Cardiac muscle cell (in vitro differentiated cells and primary cell): ENCODE data around the gene GAA. TPM values are rescaled to one million over a fixed set of nuclear protein-coding genes. Genes with fewer than 3 reads are reported as not detected.

Source experiments
- DNase-seq, 2 donors: peaks; one replicate each; pipeline versions ENCODE4 v3.0.0 to v3.0.0-alpha.2; 2010 to 2017; ENCODE audit warnings: low read depth in 1 of 2, low spot score in 1 of 2
- H3K27ac ChIP-seq: fragments of 200-600 bp; sonication (generic); 2 replicates; pipeline ENCODE4 v1.5.1; 2016
- H3K27me3 ChIP-seq: fragments of 200-600 bp; sonication (generic); 2 replicates; pipeline ENCODE4 v1.6.0; 2016; ENCODE audit warnings: control low read depth
- H3K36me3 ChIP-seq: fragments of 200-600 bp; sonication (generic); 2 replicates; pipeline ENCODE4 v1.5.1; 2016; ENCODE audit warnings: control low read depth
- H3K4me1 ChIP-seq: fragments of 200-600 bp; sonication (generic); 2 replicates; pipeline ENCODE4 v1.8.1; 2017; ENCODE audit warnings: low read depth, mild to moderate bottlenecking, mixed run types
- H3K4me3 ChIP-seq: fragments of 200-600 bp; sonication (generic); 2 replicates; pipeline ENCODE4 v1.5.1; 2016; ENCODE audit warnings: mild to moderate bottlenecking
- H3K9me3 ChIP-seq: fragments of 200-600 bp; sonication (generic); 2 replicates; pipeline ENCODE4 v1.5.1; 2017; ENCODE audit warnings: low read depth, mild to moderate bottlenecking, control low read depth
- polyA plus RNA-seq: library from polyadenylated mRNA; unstranded; fragments of >200 nt; fragmentation: Nextera tagmentation; extraction: Ambion mirVana; gene quantifications from 2 replicates; pipeline ENCODE4 v1.2.1, GENCODE V29; 2016
- total RNA-seq: library from RNA; depleted of rRNA; stranded (reverse); fragments of >200 nt; gene quantifications from 2 replicates; pipeline ENCODE4 v1.2.3, GENCODE V29; 2016
- TF ChIP-seq, protein P1 (sequence below): IDR thresholded peaks from 2 replicates; pipeline ENCODE4 v1.5.1; 2012; ENCODE audit warnings: low read depth, mild to moderate bottlenecking, low read length

Gene GAA
- total and polyA plus RNA-seq, 2 experiments from 2014 or later = 72.7 to 150 TPM

DNA sequence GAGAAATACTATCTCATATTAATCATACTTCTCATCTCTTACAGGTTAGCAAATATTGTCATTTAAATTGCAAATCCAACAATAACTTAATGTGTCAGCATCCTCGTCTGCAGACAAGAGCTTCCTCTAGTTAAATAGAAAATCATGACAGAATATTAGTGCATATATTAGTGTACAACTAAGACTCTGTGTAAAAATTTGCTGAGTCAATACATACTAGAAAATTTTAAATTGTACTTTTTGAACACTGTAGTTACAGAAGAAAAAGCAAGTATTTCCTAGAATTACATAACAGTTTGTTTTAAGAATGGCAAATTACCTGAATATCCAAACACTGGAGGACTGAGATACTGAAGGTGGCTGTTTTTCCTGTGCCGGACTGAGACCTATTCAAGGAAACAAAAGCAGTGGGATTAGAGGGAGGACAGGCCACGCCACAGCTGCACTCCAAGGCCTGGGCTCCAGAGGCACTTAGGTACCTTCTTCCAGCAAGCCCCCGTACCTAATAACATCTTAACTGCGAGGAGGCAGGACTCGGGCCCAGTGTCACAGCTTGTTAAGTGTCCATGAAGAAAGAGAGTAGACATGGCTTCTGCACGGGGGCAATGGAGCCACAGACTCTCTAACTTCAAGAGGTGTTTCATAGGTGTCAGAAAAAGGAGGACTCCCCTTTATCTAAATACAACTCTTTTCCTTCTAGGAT lies 40.2 kb downstream of the GAA start:
- H3K27ac ChIP-seq = no peak overlapping the region
- H3K9me3 ChIP-seq = no peaks in the 10 kb centered on the region
- no peak for DNase-seq
- peaks cover 73% of the 10 kb centered on the region for H3K36me3 ChIP-seq
- TF ChIP-seq, protein P1, sequence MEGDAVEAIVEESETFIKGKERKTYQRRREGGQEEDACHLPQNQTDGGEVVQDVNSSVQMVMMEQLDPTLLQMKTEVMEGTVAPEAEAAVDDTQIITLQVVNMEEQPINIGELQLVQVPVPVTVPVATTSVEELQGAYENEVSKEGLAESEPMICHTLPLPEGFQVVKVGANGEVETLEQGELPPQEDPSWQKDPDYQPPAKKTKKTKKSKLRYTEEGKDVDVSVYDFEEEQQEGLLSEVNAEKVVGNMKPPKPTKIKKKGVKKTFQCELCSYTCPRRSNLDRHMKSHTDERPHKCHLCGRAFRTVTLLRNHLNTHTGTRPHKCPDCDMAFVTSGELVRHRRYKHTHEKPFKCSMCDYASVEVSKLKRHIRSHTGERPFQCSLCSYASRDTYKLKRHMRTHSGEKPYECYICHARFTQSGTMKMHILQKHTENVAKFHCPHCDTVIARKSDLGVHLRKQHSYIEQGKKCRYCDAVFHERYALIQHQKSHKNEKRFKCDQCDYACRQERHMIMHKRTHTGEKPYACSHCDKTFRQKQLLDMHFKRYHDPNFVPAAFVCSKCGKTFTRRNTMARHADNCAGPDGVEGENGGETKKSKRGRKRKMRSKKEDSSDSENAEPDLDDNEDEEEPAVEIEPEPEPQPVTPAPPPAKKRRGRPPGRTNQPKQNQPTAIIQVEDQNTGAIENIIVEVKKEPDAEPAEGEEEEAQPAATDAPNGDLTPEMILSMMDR = no peak
- H3K4me1 ChIP-seq = peaks cover 11% of the 10 kb centered on the region
- H3K4me3 ChIP-seq = no peak overlapping the region
- H3K27me3 ChIP-seq = no peaks in the 10 kb centered on the region

DNA sequence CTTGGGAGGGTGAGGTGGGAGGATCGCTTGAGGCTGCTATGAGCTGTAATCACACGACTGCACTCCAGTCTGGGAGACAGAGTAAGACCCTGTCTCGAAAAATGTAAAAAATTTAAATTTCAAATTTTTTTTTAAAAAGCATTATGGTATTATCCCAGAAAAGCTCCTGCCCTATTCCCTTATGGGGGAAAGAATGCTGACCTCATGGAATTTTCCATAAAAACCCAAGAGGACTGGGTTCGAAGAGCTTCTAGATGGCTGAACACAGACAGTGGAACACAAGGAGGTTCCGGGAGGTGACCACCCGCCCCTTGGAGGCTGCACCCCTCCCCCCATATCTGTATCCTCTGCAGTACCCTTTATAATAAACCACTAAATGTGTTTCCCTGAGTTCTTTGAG lies 41.5 kb downstream of the GAA start:
- Histone ChIP-seq H3K27ac (no peak overlapping the region), H3K36me3 (peaks cover 61% of the 10 kb centered on the region)

DNA sequence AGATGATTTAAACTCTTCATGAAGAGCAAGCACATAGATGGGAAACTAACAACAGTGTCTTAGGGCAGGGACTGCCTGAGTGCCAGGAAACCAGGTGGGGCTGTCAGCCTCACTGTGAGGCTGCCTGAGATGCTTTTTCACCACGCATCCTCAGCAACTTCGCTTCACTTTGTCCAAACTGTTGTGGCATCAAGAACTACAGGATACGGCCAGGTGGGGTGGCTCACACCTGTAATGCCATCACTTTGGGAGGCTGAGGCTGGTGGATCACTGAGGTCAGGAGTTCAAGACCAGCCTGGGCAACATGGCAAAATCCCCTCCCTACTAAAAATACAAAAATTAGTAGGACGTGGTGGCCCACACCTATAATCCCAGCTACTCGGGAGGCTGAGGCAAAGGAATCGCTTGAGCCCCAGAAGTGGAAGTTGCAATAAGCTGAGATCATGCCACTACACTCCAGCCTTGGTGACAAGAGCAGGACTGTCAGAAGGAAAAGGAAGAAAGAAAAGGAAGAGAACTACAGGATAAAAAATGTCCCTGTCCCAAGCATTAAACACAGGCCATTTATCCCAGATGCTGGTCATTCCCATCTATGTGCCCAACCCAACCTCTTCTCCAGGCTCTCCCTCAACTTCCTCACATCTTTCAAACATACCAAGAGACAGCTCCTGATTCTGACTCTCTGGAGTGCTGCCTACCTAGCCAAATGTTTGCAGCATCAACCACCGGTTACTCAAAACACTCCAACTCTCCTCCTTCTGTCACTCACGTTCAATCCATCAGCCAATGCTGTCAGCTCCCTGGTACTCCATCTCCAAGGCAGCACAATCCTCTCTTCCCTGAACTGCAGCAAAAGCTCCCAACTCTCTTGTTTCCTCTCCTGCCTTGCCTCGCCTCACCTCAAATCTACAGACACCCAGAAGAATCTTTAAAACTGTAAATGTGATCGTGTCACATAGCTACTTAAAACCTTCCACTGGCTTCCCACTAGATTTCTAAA lies 44.0 kb downstream of the GAA start:
- Histone ChIP-seq H3K4me1 (peaks cover 11% of the 10 kb centered on the region), H3K27me3 (no peaks in the 10 kb centered on the region), H3K27ac (peak overlapping the region; percentile 81), H3K9me3 (no peaks in the 10 kb centered on the region), H3K4me3 (peak overlapping the region; percentile 93), H3K36me3 (peaks cover 39% of the 10 kb centered on the region)
- no peak for DNase-seq
- TF ChIP-seq, protein P1 = no peak

More for the DNA sequence above, 41.5 kb downstream of the GAA start:
- Histone ChIP-seq H3K27me3 (no peaks in the 10 kb centered on the region), H3K9me3 (no peaks in the 10 kb centered on the region), H3K4me1 (peaks cover 11% of the 10 kb centered on the region), H3K4me3 (no peak overlapping the region)
- TF ChIP-seq, protein P1 = no peak
- no peak for DNase-seq

DNA sequence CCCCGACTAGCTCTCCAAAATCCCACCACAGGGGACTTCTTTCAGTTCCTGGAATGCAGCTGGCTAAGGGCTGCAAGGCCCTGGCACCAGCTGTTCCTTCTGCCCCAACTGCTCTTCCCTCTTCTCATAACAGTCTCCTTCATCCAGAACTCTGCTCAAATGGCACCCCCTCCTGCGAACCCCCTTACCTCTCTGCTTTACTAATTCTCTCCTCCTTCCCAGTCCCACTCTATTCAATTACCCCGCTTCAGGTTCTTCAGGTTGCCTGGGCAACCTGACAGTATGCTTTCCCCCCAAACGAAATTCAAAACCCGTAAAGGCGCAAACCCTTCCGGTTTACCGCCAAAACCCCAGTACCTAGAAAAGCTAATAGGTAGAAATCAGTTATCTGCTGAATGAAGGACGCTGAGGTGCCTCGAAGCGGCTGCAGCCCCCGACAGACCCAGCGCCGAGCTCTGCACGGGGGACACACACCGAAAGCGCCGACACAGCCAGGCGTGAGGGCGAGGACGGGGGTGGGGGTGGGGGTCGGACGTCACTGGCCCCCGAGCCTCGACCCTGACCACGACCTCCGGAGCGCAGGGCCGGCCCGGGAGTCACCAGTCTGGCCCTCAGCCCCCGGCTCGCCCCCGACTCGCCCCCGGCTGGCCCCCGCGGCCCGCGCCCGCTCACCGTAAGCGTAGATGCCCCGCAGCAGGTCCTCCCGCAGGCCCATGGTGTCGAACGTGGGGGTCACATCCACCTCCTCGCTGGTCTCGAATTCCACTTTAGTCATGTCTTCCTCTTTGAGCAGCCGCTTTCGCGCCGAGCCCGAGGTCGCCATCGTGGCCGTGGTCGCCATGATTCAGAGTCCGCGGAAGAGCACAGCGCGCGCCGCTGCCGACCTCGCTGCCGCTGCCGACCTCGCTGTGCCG lies 45.0 kb downstream of the GAA start:
- Histone ChIP-seq H3K9me3 (no peaks in the 10 kb centered on the region), H3K27ac (peak overlapping the region; percentile 81), H3K36me3 (peaks cover 29% of the 10 kb centered on the region), H3K4me1 (peaks cover 11% of the 10 kb centered on the region), H3K4me3 (peak overlapping the region; percentile 93), H3K27me3 (no peaks in the 10 kb centered on the region)
- DNase-seq = peak; percentile 28 to 32
- TF ChIP-seq, protein P1 = no peak
